CD4-positive, alpha-beta T cell treated with Interleukin-15 for 4 hours (primary cell): ENCODE data around the gene EHD3.

ENCODE experiments used
- DNase-seq: peaks from one replicate; pipeline ENCODE4 v3.0.0-alpha.2; 2020; ENCODE audit warnings: low spot score

The EHD3 gene

DNA sequence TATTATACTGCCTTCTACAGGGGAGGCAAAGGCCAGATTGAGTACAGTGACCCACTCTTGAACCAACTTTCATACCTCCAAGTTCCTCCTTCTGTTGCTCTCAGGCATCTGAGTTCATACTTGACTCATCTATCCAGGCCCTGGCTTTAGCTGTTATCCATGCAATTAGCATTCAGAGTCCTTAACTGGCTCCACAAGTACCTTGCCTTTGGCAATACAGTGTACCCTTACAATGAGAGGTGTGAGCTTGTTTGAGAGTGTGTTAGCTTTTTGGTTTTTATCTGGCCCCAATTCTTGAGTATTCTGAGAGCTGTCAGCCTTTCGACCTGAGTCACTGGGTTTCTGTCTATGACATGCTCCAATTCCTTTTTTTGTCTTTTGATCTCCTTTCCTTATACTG is 60.2 kb downstream of the EHD3 start:
- DNase-seq, result no peak

DNA sequence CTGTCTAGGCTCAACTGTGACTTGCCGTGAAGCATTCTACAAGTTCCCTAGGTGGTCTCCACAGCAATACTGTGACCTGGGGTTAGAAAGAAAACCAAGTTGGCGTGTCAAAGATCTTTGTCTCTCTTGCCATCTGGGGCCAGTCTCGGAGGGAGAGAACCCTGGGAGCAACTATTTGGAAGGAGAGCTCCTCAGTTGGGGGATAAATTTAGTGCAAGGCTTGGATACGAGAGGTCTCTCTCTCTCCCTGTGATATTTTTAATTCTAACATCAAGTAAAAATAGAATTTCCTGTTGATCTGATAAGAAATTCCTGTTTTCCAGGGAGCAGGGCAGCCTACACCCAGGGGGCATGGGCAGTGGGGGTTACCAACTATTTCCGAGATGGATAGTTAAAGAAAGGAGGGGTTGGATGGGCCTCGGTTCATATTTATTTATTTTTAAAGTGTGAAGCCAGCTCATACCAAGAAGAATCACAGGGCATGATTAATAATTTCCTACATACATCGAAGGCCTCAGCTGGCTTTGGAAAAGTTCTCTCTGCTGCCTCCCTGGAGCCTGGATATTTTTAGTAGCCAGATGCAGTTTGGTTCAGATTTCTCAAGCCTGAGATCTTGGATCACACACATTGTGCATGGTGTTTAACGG is 62.8 kb downstream of the EHD3 start:
- no peak for DNase-seq

DNA sequence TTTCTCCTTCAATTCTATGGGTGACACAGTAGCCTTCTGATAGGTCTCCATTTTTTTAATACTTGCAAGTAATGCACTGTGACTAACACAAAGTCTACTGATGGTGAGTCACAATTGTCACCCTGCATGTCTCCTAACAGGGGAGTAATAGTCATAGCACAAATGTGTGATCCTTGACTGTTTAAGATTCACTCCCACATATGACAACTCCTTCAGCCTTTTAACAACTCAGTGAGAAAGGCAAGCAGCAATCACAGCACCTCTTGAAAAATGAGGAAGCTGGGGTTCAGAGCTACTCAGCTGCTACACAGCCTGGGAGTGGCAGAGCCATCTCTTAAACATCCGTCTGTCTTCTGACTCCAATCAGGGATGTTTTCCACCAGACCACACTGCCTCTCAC is 63.8 kb downstream of the EHD3 start:
- no peak for DNase-seq

DNA sequence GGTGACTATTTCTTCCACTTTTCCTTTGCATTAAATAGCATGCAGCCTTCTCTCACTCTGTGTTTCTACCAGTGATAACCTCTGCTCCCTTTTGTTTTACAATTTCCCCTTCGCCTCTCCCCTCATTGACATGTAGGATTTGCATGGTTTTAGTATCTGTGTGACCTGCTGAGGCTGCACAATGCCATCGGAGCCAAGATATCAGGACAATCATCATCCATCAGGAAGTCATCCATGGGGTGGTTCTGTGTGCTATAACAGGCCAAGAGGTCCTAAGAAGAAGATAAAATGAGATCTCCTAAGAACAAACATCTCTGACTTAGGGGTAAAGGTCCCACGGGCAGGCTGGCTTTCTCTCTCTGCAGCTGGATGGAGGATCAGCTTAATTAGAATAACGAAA is 65.6 kb downstream of the EHD3 start:
- no peak for DNase-seq

DNA sequence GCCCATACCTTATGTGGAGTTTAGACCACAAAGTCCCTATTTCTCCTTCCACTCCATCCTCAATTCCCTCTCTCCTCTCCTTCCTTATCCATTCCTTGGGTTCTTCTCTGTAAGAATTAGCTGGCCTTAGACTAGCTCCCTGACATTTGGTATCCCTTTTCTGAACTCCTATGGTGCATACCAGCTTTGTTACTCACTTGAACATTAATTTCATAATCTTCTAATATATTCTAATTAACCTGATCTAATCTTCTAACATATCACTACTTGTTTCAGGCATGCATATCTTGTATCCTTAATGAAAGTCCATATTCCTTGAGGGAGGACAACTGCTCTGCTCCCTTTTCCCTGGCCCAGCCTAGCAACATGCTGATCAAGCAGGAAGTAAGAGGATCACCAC is 66.4 kb downstream of the EHD3 start:
- no peak for DNase-seq

DNA sequence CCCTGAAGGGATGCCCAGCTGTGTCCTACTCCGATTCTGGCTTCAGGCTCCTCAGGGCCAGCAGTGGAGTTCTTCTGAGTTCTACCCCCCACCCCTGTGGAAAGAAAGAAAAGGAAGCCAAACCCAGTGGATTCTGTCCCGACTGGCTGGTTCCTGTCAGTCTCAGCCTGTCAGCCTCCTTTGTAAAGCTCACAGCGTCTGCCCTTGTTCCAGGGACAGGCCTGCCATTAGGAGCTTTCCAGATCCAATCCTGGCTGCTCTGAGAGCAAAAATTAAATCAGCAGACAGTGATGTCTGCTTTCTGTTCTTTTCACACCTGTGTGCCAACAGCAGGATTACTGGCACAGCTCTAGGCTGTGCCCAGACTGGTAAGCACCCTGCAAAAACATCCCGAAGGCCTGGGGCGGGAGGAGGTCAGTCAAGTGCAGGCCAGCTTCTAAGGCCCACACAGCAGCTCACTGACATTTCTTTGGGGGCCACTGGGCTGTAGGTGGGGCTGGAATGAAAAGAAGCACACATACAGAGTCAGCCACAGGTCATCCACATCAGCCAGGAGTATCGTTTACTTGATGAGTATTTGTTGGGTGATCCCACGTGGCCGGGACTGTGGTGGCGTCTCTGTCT is 69.1 kb downstream of the EHD3 start:
- DNase-seq, result no peak

DNA sequence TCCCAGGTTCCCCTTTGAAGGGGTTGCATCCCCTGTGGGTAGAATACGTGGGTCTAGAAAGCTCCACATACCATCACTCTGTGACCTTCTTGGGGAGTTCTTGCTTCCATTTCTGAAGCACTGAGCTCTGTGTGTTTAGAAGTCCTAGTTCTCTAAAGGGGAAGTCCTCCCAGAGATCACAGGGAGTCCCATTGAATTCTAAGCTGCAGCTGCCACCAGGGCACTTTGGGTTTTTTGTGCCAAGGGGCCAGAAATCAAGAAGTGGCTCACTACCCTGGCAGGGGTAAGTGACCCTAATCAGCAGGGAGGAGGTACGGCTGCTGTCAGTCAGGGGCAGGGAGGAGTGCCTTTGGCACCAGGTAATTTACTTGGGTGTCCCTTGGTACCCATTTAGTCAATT is 70.9 kb downstream of the EHD3 start:
- no peak for DNase-seq

DNA sequence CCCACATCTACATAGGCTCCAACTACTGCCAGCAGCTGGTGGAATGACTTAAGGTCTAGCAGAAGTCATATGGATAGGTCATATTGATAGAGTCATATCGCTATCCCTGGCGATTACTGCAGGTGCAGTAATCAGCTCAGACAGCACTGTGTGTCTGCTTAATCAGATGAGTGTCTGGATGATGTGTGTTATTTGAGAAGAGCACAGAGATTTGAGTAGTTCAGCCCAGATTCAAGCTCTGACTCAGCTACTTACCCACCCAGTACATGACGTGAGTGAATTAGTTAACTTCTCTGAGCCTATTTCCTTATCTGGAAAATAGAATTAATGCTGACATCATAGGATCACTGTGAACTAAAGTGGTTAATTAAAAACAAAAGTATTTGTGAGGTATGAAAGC is 78.9 kb downstream of the EHD3 start:
- no peak for DNase-seq

DNA sequence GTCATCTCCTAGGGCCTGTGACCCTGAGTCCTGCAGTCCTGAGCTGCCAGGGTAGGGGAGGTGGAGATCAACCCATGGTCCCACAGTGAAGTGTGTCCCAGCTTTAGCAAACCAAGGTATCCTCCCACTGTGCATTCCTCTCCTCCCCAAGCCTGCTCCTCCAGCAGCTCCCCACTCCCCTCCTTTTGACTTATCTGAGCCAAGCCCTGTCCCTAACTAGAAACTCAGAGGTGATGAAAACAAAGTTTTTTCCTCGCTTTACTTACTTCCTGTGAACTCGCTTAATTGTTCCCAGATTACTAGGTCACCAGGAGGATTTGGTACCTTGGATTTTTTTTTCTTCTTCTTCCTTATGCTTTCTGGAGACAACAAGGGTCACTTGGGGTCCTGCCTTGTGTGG is 80.8 kb downstream of the EHD3 start:
- no peak for DNase-seq

DNA sequence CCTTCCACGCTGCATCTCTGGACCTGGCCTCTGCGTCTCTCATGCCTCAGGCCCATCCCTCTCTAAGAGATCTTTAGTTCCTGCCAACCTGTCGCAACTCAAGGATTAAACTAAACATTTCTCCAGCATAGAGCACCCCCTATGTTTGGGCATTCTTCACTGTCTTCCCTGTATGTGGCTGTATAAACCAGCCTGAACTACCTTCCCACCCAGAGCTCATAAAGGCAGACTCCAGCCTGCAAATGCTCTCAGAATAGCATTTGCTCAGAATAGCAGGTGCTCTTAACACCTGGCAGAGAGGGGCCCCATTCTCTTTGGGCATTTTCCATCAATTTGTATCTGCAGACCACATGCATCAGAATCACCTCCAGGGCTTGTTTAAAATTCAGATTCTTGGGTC is 83.4 kb downstream of the EHD3 start:
- no peak for DNase-seq

DNA sequence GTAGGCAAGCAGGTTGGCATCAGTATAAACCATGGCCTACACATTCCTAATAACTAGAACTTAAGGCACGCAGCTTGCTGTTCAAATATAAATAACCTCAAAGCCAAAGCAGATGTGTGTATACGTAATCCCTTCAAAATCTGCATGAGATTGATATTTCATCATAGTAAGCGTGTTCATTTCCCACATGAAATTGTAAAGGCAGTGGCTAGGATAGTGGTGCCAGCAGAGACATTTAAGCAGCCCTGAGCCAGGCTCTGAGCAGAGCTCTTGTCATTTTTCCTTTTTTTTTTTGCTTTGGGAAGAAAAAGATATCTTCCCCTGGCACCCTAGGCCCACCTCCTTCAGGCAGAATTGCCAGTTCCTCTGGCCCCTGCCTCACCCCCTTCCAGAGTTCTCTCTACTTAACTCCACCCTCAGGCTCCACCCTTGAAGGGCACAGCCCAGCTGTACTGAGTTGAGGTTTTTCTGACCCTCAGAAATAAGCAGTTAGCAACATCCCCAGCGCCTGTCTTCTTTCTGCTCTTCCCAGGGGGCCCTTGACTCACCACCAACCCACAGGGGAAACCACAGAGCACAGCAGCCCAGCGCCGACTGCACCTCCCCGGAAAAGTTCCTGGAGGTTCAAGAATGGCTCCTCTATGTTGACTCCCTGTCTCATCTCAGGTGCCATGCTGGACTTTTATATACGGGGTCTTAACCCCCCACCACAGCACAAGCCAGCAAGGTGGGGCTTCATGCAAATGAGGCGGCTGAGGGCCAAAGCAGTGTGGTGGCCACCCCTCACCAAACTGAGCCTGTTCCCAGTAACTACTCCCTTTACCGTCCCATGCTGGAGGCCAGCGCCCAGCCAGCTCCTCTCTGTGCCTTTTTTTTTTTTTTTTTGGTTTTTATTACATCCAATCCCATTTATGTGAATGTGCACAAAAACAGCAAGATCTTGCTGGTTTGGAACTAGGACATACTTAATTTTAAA is 84.7 kb downstream of the EHD3 start:
- peak; percentile 37 for DNase-seq
